A549 (cell line): Measurements from ENCODE around the gene PPARA.

Source experiments
- CHD2 ChIP-seq: fragments of 150-350 bp; IDR thresholded peaks from 2 replicates; pipeline ENCODE4 v1.6.1; 2014; ENCODE audit warnings: low read length; ENCODE audit not compliant: partially characterized antibody
- JUN ChIP-seq, 2 experiments: fragments of >200 bp; sonication (Bioruptor Twin); formaldehyde crosslinking; IDR thresholded peaks; 2 replicates in 1 of 2; 3 replicates in 1 of 2; pipeline ENCODE4 v1.6.1; 2016 to 2017
- JUNB ChIP-seq: fragments of >200 bp; sonication (Bioruptor Twin); formaldehyde crosslinking; IDR thresholded peaks from 2 replicates; pipeline ENCODE4 v1.6.1; 2016
- KDM1A ChIP-seq: fragments of 200-600 bp; sonication (generic); IDR thresholded peaks from 2 replicates; pipeline ENCODE4 v1.6.1; 2016; ENCODE audit warnings: low read depth, mild to moderate bottlenecking
- MYC ChIP-seq: IDR thresholded peaks from 2 replicates; pipeline ENCODE4 v1.6.1; 2012; ENCODE audit warnings: mild to moderate bottlenecking, inconsistent platforms, low read length, improper control_type of control experiment, borderline replicate concordance
- SMC3 ChIP-seq: fragments of >200 bp; sonication (Bioruptor Twin); formaldehyde crosslinking; IDR thresholded peaks from 3 replicates; pipeline ENCODE4 v1.6.1; 2018; ENCODE audit warnings: inconsistent platforms
- TF ChIP-seq, protein P1 (sequence below): fragments of >200 bp; sonication (Bioruptor Twin); formaldehyde crosslinking; IDR thresholded peaks from 3 replicates; pipeline ENCODE4 v1.5.1; 2016
- TF ChIP-seq, protein P2 (sequence below): fragments of 150-350 bp; IDR thresholded peaks from 2 replicates; pipeline ENCODE4 v1.6.1; 2014; ENCODE audit warnings: low read depth, mild to moderate bottlenecking, low read length
- TF ChIP-seq, protein P3 (sequence below): fragments of 200-600 bp; sonication (generic); IDR thresholded peaks from 2 replicates; pipeline ENCODE4 v1.6.1; 2016; ENCODE audit warnings: antibody characterized with exemption, mild to moderate bottlenecking, moderate library complexity
- TF ChIP-seq, protein P4 (sequence below): IDR thresholded peaks from 2 replicates; pipeline ENCODE4 v1.6.1; 2012

DNA sequence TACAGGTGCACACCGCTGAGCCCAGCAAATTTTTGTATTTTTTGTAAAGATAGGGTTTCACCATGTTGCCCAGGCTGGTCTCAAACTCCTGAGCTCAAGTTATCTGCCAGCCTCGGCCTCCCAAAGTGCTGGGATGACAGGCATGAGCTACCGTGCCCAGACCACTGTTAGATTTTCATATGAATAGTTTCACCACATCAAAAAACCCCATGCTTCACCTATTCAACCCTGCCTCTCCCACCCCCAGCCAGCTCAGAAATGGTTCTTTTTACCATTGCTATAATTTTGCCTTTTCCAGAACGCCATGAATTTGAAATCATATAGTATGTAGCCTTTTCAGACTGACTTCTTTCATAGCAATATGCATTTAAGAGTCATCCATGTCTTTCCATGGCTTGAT, 61.9 kb downstream of the PPARA start:
- TF ChIP-seq, protein P1, sequence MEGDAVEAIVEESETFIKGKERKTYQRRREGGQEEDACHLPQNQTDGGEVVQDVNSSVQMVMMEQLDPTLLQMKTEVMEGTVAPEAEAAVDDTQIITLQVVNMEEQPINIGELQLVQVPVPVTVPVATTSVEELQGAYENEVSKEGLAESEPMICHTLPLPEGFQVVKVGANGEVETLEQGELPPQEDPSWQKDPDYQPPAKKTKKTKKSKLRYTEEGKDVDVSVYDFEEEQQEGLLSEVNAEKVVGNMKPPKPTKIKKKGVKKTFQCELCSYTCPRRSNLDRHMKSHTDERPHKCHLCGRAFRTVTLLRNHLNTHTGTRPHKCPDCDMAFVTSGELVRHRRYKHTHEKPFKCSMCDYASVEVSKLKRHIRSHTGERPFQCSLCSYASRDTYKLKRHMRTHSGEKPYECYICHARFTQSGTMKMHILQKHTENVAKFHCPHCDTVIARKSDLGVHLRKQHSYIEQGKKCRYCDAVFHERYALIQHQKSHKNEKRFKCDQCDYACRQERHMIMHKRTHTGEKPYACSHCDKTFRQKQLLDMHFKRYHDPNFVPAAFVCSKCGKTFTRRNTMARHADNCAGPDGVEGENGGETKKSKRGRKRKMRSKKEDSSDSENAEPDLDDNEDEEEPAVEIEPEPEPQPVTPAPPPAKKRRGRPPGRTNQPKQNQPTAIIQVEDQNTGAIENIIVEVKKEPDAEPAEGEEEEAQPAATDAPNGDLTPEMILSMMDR = no peak
- no peak for TF ChIP-seq JUN (IDR thresholded peaks at IDR 0.05)
- TF ChIP-seq, protein P2, sequence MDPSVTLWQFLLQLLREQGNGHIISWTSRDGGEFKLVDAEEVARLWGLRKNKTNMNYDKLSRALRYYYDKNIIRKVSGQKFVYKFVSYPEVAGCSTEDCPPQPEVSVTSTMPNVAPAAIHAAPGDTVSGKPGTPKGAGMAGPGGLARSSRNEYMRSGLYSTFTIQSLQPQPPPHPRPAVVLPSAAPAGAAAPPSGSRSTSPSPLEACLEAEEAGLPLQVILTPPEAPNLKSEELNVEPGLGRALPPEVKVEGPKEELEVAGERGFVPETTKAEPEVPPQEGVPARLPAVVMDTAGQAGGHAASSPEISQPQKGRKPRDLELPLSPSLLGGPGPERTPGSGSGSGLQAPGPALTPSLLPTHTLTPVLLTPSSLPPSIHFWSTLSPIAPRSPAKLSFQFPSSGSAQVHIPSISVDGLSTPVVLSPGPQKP = no peak
- TF ChIP-seq, protein P3, sequence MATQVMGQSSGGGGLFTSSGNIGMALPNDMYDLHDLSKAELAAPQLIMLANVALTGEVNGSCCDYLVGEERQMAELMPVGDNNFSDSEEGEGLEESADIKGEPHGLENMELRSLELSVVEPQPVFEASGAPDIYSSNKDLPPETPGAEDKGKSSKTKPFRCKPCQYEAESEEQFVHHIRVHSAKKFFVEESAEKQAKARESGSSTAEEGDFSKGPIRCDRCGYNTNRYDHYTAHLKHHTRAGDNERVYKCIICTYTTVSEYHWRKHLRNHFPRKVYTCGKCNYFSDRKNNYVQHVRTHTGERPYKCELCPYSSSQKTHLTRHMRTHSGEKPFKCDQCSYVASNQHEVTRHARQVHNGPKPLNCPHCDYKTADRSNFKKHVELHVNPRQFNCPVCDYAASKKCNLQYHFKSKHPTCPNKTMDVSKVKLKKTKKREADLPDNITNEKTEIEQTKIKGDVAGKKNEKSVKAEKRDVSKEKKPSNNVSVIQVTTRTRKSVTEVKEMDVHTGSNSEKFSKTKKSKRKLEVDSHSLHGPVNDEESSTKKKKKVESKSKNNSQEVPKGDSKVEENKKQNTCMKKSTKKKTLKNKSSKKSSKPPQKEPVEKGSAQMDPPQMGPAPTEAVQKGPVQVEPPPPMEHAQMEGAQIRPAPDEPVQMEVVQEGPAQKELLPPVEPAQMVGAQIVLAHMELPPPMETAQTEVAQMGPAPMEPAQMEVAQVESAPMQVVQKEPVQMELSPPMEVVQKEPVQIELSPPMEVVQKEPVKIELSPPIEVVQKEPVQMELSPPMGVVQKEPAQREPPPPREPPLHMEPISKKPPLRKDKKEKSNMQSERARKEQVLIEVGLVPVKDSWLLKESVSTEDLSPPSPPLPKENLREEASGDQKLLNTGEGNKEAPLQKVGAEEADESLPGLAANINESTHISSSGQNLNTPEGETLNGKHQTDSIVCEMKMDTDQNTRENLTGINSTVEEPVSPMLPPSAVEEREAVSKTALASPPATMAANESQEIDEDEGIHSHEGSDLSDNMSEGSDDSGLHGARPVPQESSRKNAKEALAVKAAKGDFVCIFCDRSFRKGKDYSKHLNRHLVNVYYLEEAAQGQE = no peak
- TF ChIP-seq CHD2 = no peak
- no peak for TF ChIP-seq JUNB
- TF ChIP-seq, protein P4, sequence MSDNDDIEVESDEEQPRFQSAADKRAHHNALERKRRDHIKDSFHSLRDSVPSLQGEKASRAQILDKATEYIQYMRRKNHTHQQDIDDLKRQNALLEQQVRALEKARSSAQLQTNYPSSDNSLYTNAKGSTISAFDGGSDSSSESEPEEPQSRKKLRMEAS = no peak
- TF ChIP-seq MYC = no peak
- no peak for TF ChIP-seq KDM1A
- no peak for TF ChIP-seq SMC3
